SU-DHL-6 (cell line): Measurements from ENCODE around the gene KDSR.

Experiments used
- H2AFZ ChIP-seq: fragments of 200-600 bp; sonication (generic); 2 replicates; pipeline ENCODE4 v1.6.1; 2014; ENCODE audit warnings: low read depth, mild to moderate bottlenecking, moderate library complexity, mixed read lengths, antibody characterized with exemption, low read length; ENCODE audit not compliant: severe bottlenecking
- H3F3A ChIP-seq: fragments of 200-600 bp; shearing (Covaris generic); 2 replicates; pipeline ENCODE4 v1.6.0; 2016; ENCODE audit warnings: antibody characterized with exemption, mild to moderate bottlenecking; ENCODE audit not compliant: insufficient read depth
- H3K27ac ChIP-seq: fragments of 200-600 bp; sonication (generic); 2 replicates; pipeline ENCODE4 v1.5.1; 2016; ENCODE audit warnings: low read depth, mild to moderate bottlenecking, low read length, moderate library complexity, mixed read lengths
- H3K27me3 ChIP-seq: fragments of 200-600 bp; sonication (generic), shearing (Covaris generic); 2 replicates; pipeline ENCODE4 v1.6.0; 2014; ENCODE audit warnings: mild to moderate bottlenecking, low read length
- H3K36me3 ChIP-seq: fragments of 200-600 bp; sonication (generic); 2 replicates; pipeline ENCODE4 v1.6.1; 2014; ENCODE audit warnings: mild to moderate bottlenecking, low read length, mixed read lengths
- H3K4me2 ChIP-seq: fragments of 300-600, 200-600 bp; shearing (Covaris generic), sonication (generic); 2 replicates; pipeline ENCODE4 v1.6.0; 2014; ENCODE audit warnings: low read length, low read depth, mild to moderate bottlenecking; ENCODE audit not compliant: poor library complexity, severe bottlenecking
- H3K4me3 ChIP-seq: fragments of 200-600 bp; sonication (generic); 2 replicates; pipeline ENCODE4 v1.5.1; 2014; ENCODE audit warnings: antibody characterized with exemption, low read length, mild to moderate bottlenecking, mixed read lengths; ENCODE audit not compliant: insufficient read depth, poor library complexity, severe bottlenecking
- H3K79me2 ChIP-seq: fragments of 200-600 bp; sonication (generic); 2 replicates; pipeline ENCODE4 v1.6.1; 2014; ENCODE audit warnings: mild to moderate bottlenecking, low read length, moderate library complexity; ENCODE audit not compliant: insufficient read depth
- H3K9ac ChIP-seq: fragments of 200-600 bp; sonication (generic); 2 replicates; pipeline ENCODE4 v1.7.0; 2014; ENCODE audit warnings: mild to moderate bottlenecking, low read length
- H3K9me2 ChIP-seq: fragments of 200-600 bp; sonication (generic); replicated peaks from 2 replicates; pipeline ENCODE4 v1.6.1; 2014; ENCODE audit warnings: low read length; ENCODE audit not compliant: insufficient read depth
- H3K9me3 ChIP-seq: fragments of 200-600 bp; sonication (generic); 2 replicates; pipeline ENCODE4 v1.6.1; 2014; ENCODE audit warnings: low read length, mixed read lengths; ENCODE audit not compliant: insufficient read depth
- H4K20me1 ChIP-seq: fragments of 200-600 bp; sonication (generic); 2 replicates; pipeline ENCODE4 v1.6.1; 2014; ENCODE audit warnings: low read depth, mild to moderate bottlenecking, antibody characterized with exemption, low read length, moderate library complexity, mixed read lengths
- EZH2phosphoT487 ChIP-seq: fragments of 200-600 bp; sonication (generic), shearing (Covaris generic); conservative IDR thresholded peaks from 2 replicates; pipeline ENCODE4 v1.6.1; 2018; ENCODE audit warnings: mild to moderate bottlenecking, antibody characterized with exemption, low read length, moderate library complexity, mixed read lengths
- TF ChIP-seq, protein P1 (sequence below): fragments of 200-600 bp; sonication (generic); IDR thresholded peaks from one replicate; pipeline ENCODE4 v1.5.1; 2017; ENCODE audit warnings: antibody characterized with exemption, mild to moderate bottlenecking, low read length, moderate library complexity; ENCODE audit not compliant: insufficient read depth, poor library complexity, severe bottlenecking

Gene KDSR

DNA sequence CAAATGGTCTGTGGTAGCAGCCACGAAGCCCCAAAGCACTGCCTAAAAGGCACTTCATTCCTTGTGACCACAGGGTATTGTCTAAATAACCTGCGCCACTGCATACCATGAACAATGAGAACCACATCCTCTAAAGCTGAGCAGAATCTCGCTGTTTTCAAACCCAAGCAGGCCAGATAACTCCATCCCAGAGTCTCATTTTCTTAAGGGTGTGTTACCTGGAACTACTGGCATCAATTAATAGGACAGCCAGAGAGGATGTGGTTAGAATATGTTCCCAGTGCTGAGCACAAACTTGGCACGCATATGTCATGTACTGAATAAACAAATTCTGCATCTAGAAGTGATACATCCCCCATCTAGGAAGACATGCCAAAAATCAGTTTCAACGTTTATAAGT lies 42.3 kb upstream of the KDSR start:
- Histone ChIP-seq H3K4me2 (no peak overlapping the region), H3K9me3 (no peaks in the 10 kb centered on the region), H2AFZ (no peak overlapping the region), H3K27me3 (no peaks in the 10 kb centered on the region), H3K9ac (no peak overlapping the region), H3K27ac (no peak overlapping the region), H3K79me2 (peaks cover 32% of the 10 kb centered on the region), H4K20me1 (peaks cover 11% of the 10 kb centered on the region; the same call in 1 of the 2 replicates), H3K4me3 (no peak overlapping the region), H3K36me3 (peaks cover 61% of the 10 kb centered on the region), H3K9me2 (no peaks in the 10 kb centered on the region), H3F3A (no peaks in the 10 kb centered on the region)
- TF ChIP-seq, protein P1, sequence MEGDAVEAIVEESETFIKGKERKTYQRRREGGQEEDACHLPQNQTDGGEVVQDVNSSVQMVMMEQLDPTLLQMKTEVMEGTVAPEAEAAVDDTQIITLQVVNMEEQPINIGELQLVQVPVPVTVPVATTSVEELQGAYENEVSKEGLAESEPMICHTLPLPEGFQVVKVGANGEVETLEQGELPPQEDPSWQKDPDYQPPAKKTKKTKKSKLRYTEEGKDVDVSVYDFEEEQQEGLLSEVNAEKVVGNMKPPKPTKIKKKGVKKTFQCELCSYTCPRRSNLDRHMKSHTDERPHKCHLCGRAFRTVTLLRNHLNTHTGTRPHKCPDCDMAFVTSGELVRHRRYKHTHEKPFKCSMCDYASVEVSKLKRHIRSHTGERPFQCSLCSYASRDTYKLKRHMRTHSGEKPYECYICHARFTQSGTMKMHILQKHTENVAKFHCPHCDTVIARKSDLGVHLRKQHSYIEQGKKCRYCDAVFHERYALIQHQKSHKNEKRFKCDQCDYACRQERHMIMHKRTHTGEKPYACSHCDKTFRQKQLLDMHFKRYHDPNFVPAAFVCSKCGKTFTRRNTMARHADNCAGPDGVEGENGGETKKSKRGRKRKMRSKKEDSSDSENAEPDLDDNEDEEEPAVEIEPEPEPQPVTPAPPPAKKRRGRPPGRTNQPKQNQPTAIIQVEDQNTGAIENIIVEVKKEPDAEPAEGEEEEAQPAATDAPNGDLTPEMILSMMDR: no peak

DNA sequence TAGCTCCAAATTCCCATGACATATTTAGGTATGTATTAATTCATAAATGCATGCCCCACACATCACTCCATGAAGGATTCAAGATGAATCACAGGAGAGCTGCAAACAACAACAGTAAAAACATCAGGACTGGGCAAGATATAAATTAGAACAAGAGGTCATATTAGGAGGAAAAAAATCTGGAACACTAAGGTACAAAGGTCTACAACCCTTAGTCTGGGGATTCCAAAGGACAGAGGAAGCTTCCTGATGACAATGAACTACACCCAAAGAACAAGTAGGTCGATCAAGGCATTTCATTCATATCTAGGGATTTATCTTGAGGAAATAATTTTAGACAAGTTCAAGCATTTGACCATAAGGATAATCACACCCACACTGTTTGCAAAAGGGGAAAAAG lies 40.7 kb upstream of the KDSR start:
- Histone ChIP-seq H3K27ac (no peak overlapping the region), H3K4me3 (no peak overlapping the region), H3K9me2 (no peaks in the 10 kb centered on the region), H3K9ac (no peak overlapping the region), H3K4me2 (no peak overlapping the region), H3K79me2 (peaks cover 19% of the 10 kb centered on the region), H2AFZ (no peak overlapping the region), H3K9me3 (no peaks in the 10 kb centered on the region), H3K27me3 (no peaks in the 10 kb centered on the region), H3K36me3 (peaks cover 73% of the 10 kb centered on the region), H3F3A (no peaks in the 10 kb centered on the region), H4K20me1 (peaks cover 11% of the 10 kb centered on the region)
- TF ChIP-seq, protein P1: no peak
- TF ChIP-seq EZH2phosphoT487: no peak

DNA sequence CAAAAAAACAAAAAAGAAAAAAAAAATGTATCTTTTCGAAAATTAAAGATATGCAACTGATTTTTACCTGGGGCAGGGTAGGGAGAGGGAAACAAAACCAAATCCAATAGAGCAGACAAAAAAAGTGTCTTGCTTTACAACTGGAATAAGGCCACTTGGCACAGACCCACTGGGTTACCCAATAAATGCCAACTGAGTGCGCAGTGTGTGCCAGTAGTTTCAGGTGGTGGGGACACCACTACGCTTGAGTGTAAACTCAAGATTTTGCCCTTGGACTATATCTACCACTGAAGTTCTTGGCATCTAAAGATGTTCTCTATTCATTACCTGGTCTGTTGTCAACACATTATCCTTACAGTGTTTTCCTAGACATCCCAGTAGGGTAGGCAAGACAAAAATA lies 39.0 kb upstream of the KDSR start:
- Histone ChIP-seq H3F3A (no peaks in the 10 kb centered on the region), H2AFZ (no peak overlapping the region), H3K27me3 (no peaks in the 10 kb centered on the region), H3K79me2 (0 out of 2 replicates have a peak, but pooled peaks cover 8% of the 10 kb centered on the region), H3K9me2 (no peaks in the 10 kb centered on the region), H3K4me2 (no peak overlapping the region), H3K36me3 (peaks cover 71% of the 10 kb centered on the region), H3K9ac (no peak overlapping the region), H3K4me3 (no peak overlapping the region), H3K27ac (no peak overlapping the region), H3K9me3 (no peaks in the 10 kb centered on the region), H4K20me1 (peaks cover 7% of the 10 kb centered on the region; the same call in 1 of the 2 replicates)
- TF ChIP-seq, protein P1: no peak
- TF ChIP-seq EZH2phosphoT487: no peak
